PC-9 (cell line): Measurements from ENCODE around the gene OSTM1. TPM values are rescaled to one million over a fixed set of nuclear protein-coding genes. Genes with fewer than 3 reads are reported as not detected.
A peak's percentile ranks its signal among the peaks of the same experiment; 100 is the strongest.
"Not testable (repeated sequence)": the region's sequence is repeated elsewhere in the genome, so short reads cannot be mapped to it uniquely, and the experiment has no call there.

Source experiments
- BruUV-seq: library from RNA; stranded (reverse); fragments of 400-500 nt; replicated peaks from 2 replicates; lab custom pipeline; 2021; lab: Mats Ljungman, UMichigan
- CTCF ChIA-PET: fragments of 300-600 bp; sonication (Branson Sonifier 250); formaldehyde crosslinking; loops from one replicate; lab custom pipeline; 2022; ENCODE audit warnings: antibody characterized with exemption; lab: Charles Lee
- POLR2A ChIA-PET: fragments of 300-600 bp; sonication (Branson Sonifier 250); formaldehyde crosslinking; loops from one replicate; lab custom pipeline; 2022; ENCODE audit warnings: antibody characterized with exemption; ENCODE audit not compliant: unreplicated experiment; lab: Charles Lee
- DNase-seq, 2 experiments: peaks; one replicate each; pipeline versions ENCODE4 v3.0.0 to v3.0.0-alpha.2; 2015 to 2022; ENCODE audit warnings: mixed read lengths in 1 of 2
- H2AFZ ChIP-seq: fragments of 200-600 bp; sonication (generic); 2 replicates; pipeline ENCODE4 v1.8.1; 2017; ENCODE audit warnings: antibody characterized with exemption
- H3F3A ChIP-seq: fragments of 200-600 bp; sonication (generic); 2 replicates; pipeline ENCODE4 v1.8.1; 2017; ENCODE audit warnings: antibody characterized with exemption, mild to moderate bottlenecking, low read depth; ENCODE audit not compliant: insufficient read depth
- H3K27ac ChIP-seq: fragments of 200-600 bp; sonication (generic); 2 replicates; pipeline ENCODE4 v1.6.1; 2016; ENCODE audit warnings: mixed run types
- H3K27me3 ChIP-seq: fragments of 200-600 bp; sonication (generic); 2 replicates; pipeline ENCODE4 v1.6.1; 2016; ENCODE audit warnings: low read depth, mixed run types; ENCODE audit not compliant: insufficient read depth
- H3K36me3 ChIP-seq: fragments of 200-600 bp; sonication (generic); 2 replicates; pipeline ENCODE4 v1.6.1; 2016; ENCODE audit warnings: low read depth, mixed run types
- H3K4me1 ChIP-seq: fragments of 200-600 bp; sonication (generic); replicated peaks from 2 replicates; pipeline ENCODE4 v1.6.1; 2016; ENCODE audit warnings: mixed run types; ENCODE audit not compliant: insufficient read depth
- H3K4me2 ChIP-seq: fragments of 200-600 bp; sonication (generic); 2 replicates; pipeline ENCODE4 v1.6.1; 2017; ENCODE audit warnings: mixed run types
- H3K4me3 ChIP-seq: fragments of 200-600 bp; sonication (generic); 2 replicates; pipeline ENCODE4 v1.6.1; 2016; ENCODE audit warnings: mixed run types
- H3K79me2 ChIP-seq: fragments of 200-600 bp; sonication (generic); 2 replicates; pipeline ENCODE4 v1.6.1; 2017; ENCODE audit warnings: low read depth, mixed run types
- H3K9me2 ChIP-seq: fragments of 200-600 bp; sonication (generic); 2 replicates; pipeline ENCODE4 v1.8.1; 2017; ENCODE audit warnings: mild to moderate bottlenecking; ENCODE audit not compliant: insufficient read depth
- H3K9me3 ChIP-seq: fragments of 200-600 bp; sonication (generic); 2 replicates; pipeline ENCODE4 v1.8.1; 2016; ENCODE audit warnings: low read depth; ENCODE audit not compliant: insufficient read depth
- H4K20me1 ChIP-seq: fragments of 200-600 bp; sonication (generic); 2 replicates; pipeline ENCODE4 v1.8.1; 2017; ENCODE audit not compliant: insufficient read depth
- CTCF ChIP-seq: fragments of 200-600 bp; sonication (generic); conservative IDR thresholded peaks from 2 replicates; pipeline ENCODE4 v1.6.1; 2017; ENCODE audit warnings: mixed run types, antibody characterized with exemption, mild to moderate bottlenecking, moderate library complexity
- EZH2 ChIP-seq: fragments of 200-600 bp; sonication (generic); IDR thresholded peaks from 2 replicates; pipeline ENCODE4 v1.8.0; 2017; ENCODE audit warnings: antibody characterized with exemption, low read depth
- intact Hi-C: fragments of 100-400 bp; cut with micrococcal nuclease; formaldehyde crosslinking; loops from one replicate; pipeline ENCODE4 v1.10.0; 2022; ENCODE audit not compliant: unreplicated experiment
- total RNA-seq: library from RNA; stranded (reverse); gene quantifications from 2 replicates; pipeline ENCODE4 v1.2.3, GENCODE V29; 2021

OSTM1 gene
- total RNA-seq, 1 experiment from 2014 or later, result 13.7 TPM

GRCh38 chr6:108004861-108005260 lies 69.7 kb downstream of the OSTM1 start:
- TF ChIP-seq CTCF (no peak), EZH2 (no peak)
- CTCF ChIA-PET, result no interaction called here

GRCh38 chr6:108002365-108003221 lies 71.9 kb downstream of the OSTM1 start:
- Histone ChIP-seq H2AFZ (no peak overlapping the region), H3K36me3 (no peaks in the 10 kb centered on the region), H3K4me2 (no peak overlapping the region)

More at GRCh38 chr6:108004861-108005260, 69.7 kb downstream of the OSTM1 start:
- Histone ChIP-seq H3K27me3 (no peaks in the 10 kb centered on the region), H4K20me1 (no peaks in the 10 kb centered on the region), H2AFZ (no peak overlapping the region), H3K79me2 (no peaks in the 10 kb centered on the region), H3K9me2 (no peaks in the 10 kb centered on the region), H3K4me1 (no peaks in the 10 kb centered on the region), H3K9me3 (no peaks in the 10 kb centered on the region), H3K36me3 (no peaks in the 10 kb centered on the region), H3F3A (no peaks in the 10 kb centered on the region), H3K4me2 (no peak overlapping the region), H3K4me3 (no peak overlapping the region), H3K27ac (no peak overlapping the region)
- DNase-seq, result no peak
- intact Hi-C loops, result no loop called here
- no TSS peak for BruUV-seq
- POLR2A ChIA-PET, result interaction anchor here (0.7 kb wide), 1 partner anchor 264 kb away, joined by 15 read pairs; no protein-coding TSS in a partner anchor

GRCh38 chr6:108001696-108002231 lies 72.8 kb downstream of the OSTM1 start:
- no peaks in the 10 kb centered on the region for H3K79me2 ChIP-seq
- no peak overlapping the region for H2AFZ ChIP-seq

More at GRCh38 chr6:108002365-108003221, 71.9 kb downstream of the OSTM1 start:
- no peaks in the 10 kb centered on the region for H3K9me2 ChIP-seq
- no peak overlapping the region for H3K27ac ChIP-seq
- H3K9me3 ChIP-seq, result no peaks in the 10 kb centered on the region
- H3K4me1 ChIP-seq, result no peaks in the 10 kb centered on the region
- no TSS peak for BruUV-seq
- POLR2A ChIA-PET, result interaction anchor here (0.6 kb wide), 1 partner anchor 372 kb away, joined by 5 read pairs; no protein-coding TSS in a partner anchor
- TF ChIP-seq CTCF (no peak), EZH2 (no peak)
- H3F3A ChIP-seq, result no peaks in the 10 kb centered on the region
- peak in 1 of 2 experiments; percentile 52 for DNase-seq
- intact Hi-C loops, result no loop called here
- CTCF ChIA-PET, result no interaction called here
- no peaks in the 10 kb centered on the region for H4K20me1 ChIP-seq
- no peaks in the 10 kb centered on the region for H3K79me2 ChIP-seq
- no peak overlapping the region for H3K4me3 ChIP-seq
- no peaks in the 10 kb centered on the region for H3K27me3 ChIP-seq

GRCh38 chr6:108000259-108000658 lies 74.3 kb downstream of the OSTM1 start:
- H2AFZ ChIP-seq, POLR2A ChIA-PET, H3K4me2 ChIP-seq, H3K36me3 ChIP-seq, H3K27ac ChIP-seq, DNase-seq, H3F3A ChIP-seq, H3K4me1 ChIP-seq, intact Hi-C loops, BruUV-seq, CTCF ChIA-PET, H3K79me2 ChIP-seq, H3K9me2 ChIP-seq, H3K4me3 ChIP-seq, H4K20me1 ChIP-seq, H3K9me3 ChIP-seq, H3K27me3 ChIP-seq: not testable (repeated sequence)

More at GRCh38 chr6:108001696-108002231, 72.8 kb downstream of the OSTM1 start:
- ChIA-PET POLR2A (no interaction called here), CTCF (no interaction called here)
- H3K27ac ChIP-seq, result no peak overlapping the region
- no peaks in the 10 kb centered on the region for H3K36me3 ChIP-seq
- no peak overlapping the region for H3K4me3 ChIP-seq
- no peaks in the 10 kb centered on the region for H4K20me1 ChIP-seq
- H3K4me2 ChIP-seq, result no peak overlapping the region
- H3K27me3 ChIP-seq, result no peaks in the 10 kb centered on the region
- no peak for TF ChIP-seq CTCF
- no peak for TF ChIP-seq EZH2
- H3F3A ChIP-seq, result no peaks in the 10 kb centered on the region
- DNase-seq, result no peak
- no peaks in the 10 kb centered on the region for H3K9me2 ChIP-seq
- intact Hi-C loops, result no loop called here
- no TSS peak for BruUV-seq
- H3K4me1 ChIP-seq, result no peaks in the 10 kb centered on the region
- H3K9me3 ChIP-seq, result no peaks in the 10 kb centered on the region
